ENCODE measurements around the gene C1orf159. TPM values are rescaled to one million over a fixed set of nuclear protein-coding genes. Genes with fewer than 3 reads are reported as not detected.

C1orf159 gene
- total and polyA plus RNA-seq, 2 donors (not counting 1 experiment from before 2014, with no cell fraction given) = 23.0 to 25.6 TPM

GRCh38 chr1:1033009-1033587 lies 82.8 kb downstream of the C1orf159 start:
- Histone ChIP-seq H3K9ac (ENCODE audit: low read length) (peak overlapping the region; percentile 46), H3K27me3 (replicated peaks in 1 of 4; ENCODE audit: control extremely low read depth in 1 of 4, control insufficient read depth in 3 of 4, insufficient read depth in 4 of 4, low read length in 3 of 4) (peaks cover 0 to 32% (median 5%) of the 10 kb centered on the region in 4 experiments), H3K9me3 (ENCODE audit: control extremely low read depth in 1 of 3, control insufficient read depth in 2 of 3, insufficient read depth in 1 of 3, low read length in 2 of 3) (no peaks in the 10 kb centered on the region), H3K4me3 (ENCODE audit: control extremely low read depth in 1 of 5, extremely low read depth in 1 of 5, insufficient read depth in 1 of 5, low read depth in 2 of 5, low read length in 4 of 5) (peak overlapping the region in 4 of 5 experiments; percentile 20 to 50 (median 38)), H2AFZ (ENCODE audit: insufficient read depth, low read depth, low read length, poor library complexity, severe bottlenecking) (peak overlapping the region; percentile 43), H3K27ac (ENCODE audit: low read length in 2 of 2) (no peak overlapping the region), H4K20me1 (ENCODE audit: control insufficient read depth, insufficient read depth, low read length, poor library complexity, severe bottlenecking) (no peaks in the 10 kb centered on the region), H3K36me3 (replicated peaks in 1 of 2; ENCODE audit: control extremely low read depth in 1 of 2, control insufficient read depth in 1 of 2, extremely low read depth in 1 of 2, insufficient read depth in 2 of 2, low read length in 1 of 2) (peaks cover 0 to 2% of the 10 kb centered on the region in 2 experiments), H3K4me1 (ENCODE audit: control insufficient read depth in 2 of 2, insufficient read depth in 2 of 2, low read length in 2 of 2) (peaks cover 29 to 30% of the 10 kb centered on the region in 2 donors), H3K4me2 (replicated peaks; ENCODE audit: low read depth, low read length, poor library complexity, severe bottlenecking) (peak overlapping the region; percentile 88), H3K79me2 (ENCODE audit: control insufficient read depth, insufficient read depth, low read length) (no peaks in the 10 kb centered on the region)
- peaks cover 24% of the 10 kb centered on the region for H3K4me1 Mint-ChIP-seq
- ChIA-PET CTCF (interaction anchor here (0.8 to 5.0 kb wide), 23 partner anchors 11 to 339 kb away, joined by 3 to 28 read pairs (median 6); partner anchors contain the start of gene ISG15), POLR2A (interaction anchor here (0.6 to 2.3 kb wide), 4 partner anchors 20 to 83 kb away, joined by 3 to 27 read pairs (median 4); partner anchors contain the start of gene ISG15)
- H3K4me3 Mint-ChIP-seq = peak overlapping the region; percentile 78
- no peaks in the 10 kb centered on the region for H3K9me3 Mint-ChIP-seq (ENCODE audit: insufficient read depth)
- DNase-seq (peak; percentile 98), ATAC-seq (ENCODE audit: low read depth) (peak; percentile 93)
- intact Hi-C loops (cut with micrococcal nuclease) = loop anchor here (1.0 to 10.0 kb wide), 9 partner anchors 14 to 339 kb away; partner anchors contain the start of genes ACAP3, B3GALT6, C1orf159 and PUSL1
- TF ChIP-seq, protein P1, sequence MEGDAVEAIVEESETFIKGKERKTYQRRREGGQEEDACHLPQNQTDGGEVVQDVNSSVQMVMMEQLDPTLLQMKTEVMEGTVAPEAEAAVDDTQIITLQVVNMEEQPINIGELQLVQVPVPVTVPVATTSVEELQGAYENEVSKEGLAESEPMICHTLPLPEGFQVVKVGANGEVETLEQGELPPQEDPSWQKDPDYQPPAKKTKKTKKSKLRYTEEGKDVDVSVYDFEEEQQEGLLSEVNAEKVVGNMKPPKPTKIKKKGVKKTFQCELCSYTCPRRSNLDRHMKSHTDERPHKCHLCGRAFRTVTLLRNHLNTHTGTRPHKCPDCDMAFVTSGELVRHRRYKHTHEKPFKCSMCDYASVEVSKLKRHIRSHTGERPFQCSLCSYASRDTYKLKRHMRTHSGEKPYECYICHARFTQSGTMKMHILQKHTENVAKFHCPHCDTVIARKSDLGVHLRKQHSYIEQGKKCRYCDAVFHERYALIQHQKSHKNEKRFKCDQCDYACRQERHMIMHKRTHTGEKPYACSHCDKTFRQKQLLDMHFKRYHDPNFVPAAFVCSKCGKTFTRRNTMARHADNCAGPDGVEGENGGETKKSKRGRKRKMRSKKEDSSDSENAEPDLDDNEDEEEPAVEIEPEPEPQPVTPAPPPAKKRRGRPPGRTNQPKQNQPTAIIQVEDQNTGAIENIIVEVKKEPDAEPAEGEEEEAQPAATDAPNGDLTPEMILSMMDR (IDR thresholded peaks at IDR 0.05) = peak; percentile 89
- no peak for TF ChIP-seq EZH2 (IDR thresholded peaks at IDR 0.05; ENCODE audit: borderline replicate concordance, insufficient read depth, low read depth, low read length, poor library complexity, severe bottlenecking)
- WGBS (ENCODE audit: insufficient coverage) = 1% methylated on average over 73 of the region's 73 CpGs
- H3K27ac Mint-ChIP-seq = peak overlapping the region; percentile 56
- H3K27me3 Mint-ChIP-seq = peaks cover 11% of the 10 kb centered on the region

DNA sequence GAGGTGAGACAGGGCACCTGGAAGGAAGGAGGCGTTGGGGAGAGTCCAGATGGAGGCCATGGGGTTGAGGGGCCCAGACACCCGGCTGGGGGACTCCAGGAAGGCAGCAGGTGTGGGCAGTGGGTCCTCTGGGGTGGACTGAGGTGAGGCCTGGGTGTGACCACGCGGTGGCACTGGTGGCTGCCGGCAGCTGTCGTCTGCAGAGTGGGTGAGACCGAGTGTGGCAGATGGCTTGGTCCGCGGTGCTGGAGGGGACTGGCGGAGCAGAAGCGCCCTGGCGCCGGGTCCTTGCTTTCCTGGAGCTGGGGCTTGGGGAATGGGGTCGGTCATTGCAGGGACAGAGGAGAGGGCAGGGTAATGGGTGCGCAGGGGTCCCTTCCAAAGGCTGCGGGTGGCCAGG lies 83.5 kb downstream of the C1orf159 start:
- 24% methylated on average over 16 of the region's 16 CpGs for WGBS (ENCODE audit: insufficient coverage)
- Histone ChIP-seq H3K9me3 (ENCODE audit: control extremely low read depth in 1 of 3, control insufficient read depth in 2 of 3, insufficient read depth in 1 of 3, low read length in 2 of 3) (no peaks in the 10 kb centered on the region), H3K4me2 (replicated peaks; ENCODE audit: low read depth, low read length, poor library complexity, severe bottlenecking) (peak overlapping the region; percentile 88), H3K4me3 (ENCODE audit: control extremely low read depth in 1 of 5, extremely low read depth in 1 of 5, insufficient read depth in 1 of 5, low read depth in 2 of 5, low read length in 4 of 5) (peak overlapping the region in 4 of 5 experiments; percentile 20 to 50 (median 38)), H3K79me2 (ENCODE audit: control insufficient read depth, insufficient read depth, low read length) (no peaks in the 10 kb centered on the region), H3K4me1 (ENCODE audit: control insufficient read depth in 2 of 2, insufficient read depth in 2 of 2, low read length in 2 of 2) (peaks cover 28 to 29% of the 10 kb centered on the region in 2 donors), H3K36me3 (replicated peaks in 1 of 2; ENCODE audit: control extremely low read depth in 1 of 2, control insufficient read depth in 1 of 2, extremely low read depth in 1 of 2, insufficient read depth in 2 of 2, low read length in 1 of 2) (peaks cover 0 to 2% of the 10 kb centered on the region in 2 experiments), H3K9ac (ENCODE audit: low read length) (peak overlapping the region; percentile 46), H2AFZ (ENCODE audit: insufficient read depth, low read depth, low read length, poor library complexity, severe bottlenecking) (peak overlapping the region; percentile 43), H4K20me1 (ENCODE audit: control insufficient read depth, insufficient read depth, low read length, poor library complexity, severe bottlenecking) (no peaks in the 10 kb centered on the region), H3K27ac (ENCODE audit: low read length in 2 of 2) (no peak overlapping the region), H3K27me3 (replicated peaks in 1 of 4; ENCODE audit: control extremely low read depth in 1 of 4, control insufficient read depth in 3 of 4, insufficient read depth in 4 of 4, low read length in 3 of 4) (peaks cover 0 to 29% (median 5%) of the 10 kb centered on the region in 4 experiments)
- Mint-ChIP-seq H3K4me3 (peak overlapping the region; percentile 78), H3K9me3 (ENCODE audit: insufficient read depth) (no peaks in the 10 kb centered on the region), H3K4me1 (peaks cover 19% of the 10 kb centered on the region), H3K27ac (peak overlapping the region; percentile 50), H3K27me3 (peaks cover 7% of the 10 kb centered on the region)
- DNase-seq = no peak
- ChIA-PET POLR2A (interaction anchor here (0.6 to 2.3 kb wide), 5 partner anchors 19 to 343 kb away, joined by 3 to 27 read pairs (median 4); partner anchors contain the start of genes AURKAIP1, ISG15 and UBE2J2), CTCF (interaction anchor here (0.6 to 5.0 kb wide), 27 partner anchors 11 to 748 kb away, joined by 3 to 28 read pairs (median 5); partner anchors contain the start of genes ISG15 and PERM1)
- no peak for ATAC-seq (ENCODE audit: low read depth)
- TF ChIP-seq, protein P1 (IDR thresholded peaks at IDR 0.05) = no peak
- TF ChIP-seq EZH2 (IDR thresholded peaks at IDR 0.05; ENCODE audit: borderline replicate concordance, insufficient read depth, low read depth, low read length, poor library complexity, severe bottlenecking) = no peak
- intact Hi-C loops (cut with micrococcal nuclease) = loop anchor here (2.0 to 10.0 kb wide), 5 partner anchors 84 to 275 kb away; partner anchors contain the start of genes ACAP3, B3GALT6, C1orf159 and PUSL1
